NCI-H748 treated with DMSO at 0.1 percent for 48 hours (cell line): ENCODE measurements around the gene CFAP47.
"Not testable (repeated sequence)": the region's sequence is repeated elsewhere in the genome, so short reads cannot be mapped to it uniquely, and the experiment has no call there.

Experiments
- DNase-seq: peaks from one replicate; lab custom pipeline; 2025; lab: John Stamatoyannopoulos, UW

CFAP47 gene

GRCh38 chrX:35919536-35920309 lies at the start of gene CFAP47:
TSS of gene CFAP47 (plus strand) at chrX:35919734. CDS start at chrX:35919800, 66 bp downstream.
- DNase-seq: peak; percentile 4

- no peak for DNase-seq
These were observed 38.9 kb upstream of the CFAP47 start for GRCh38 chrX:35880601-35881000.

- no peak for DNase-seq
These were observed 33.4 kb upstream of the CFAP47 start for GRCh38 chrX:35886135-35886534.

- peak; percentile 32 for DNase-seq
These were observed 28.8 kb upstream of the CFAP47 start for GRCh38 chrX:35890699-35891098.

GRCh38 chrX:35986816-35987215 lies 67.3 kb downstream of the CFAP47 start:
- not testable (repeated sequence) for DNase-seq

GRCh38 chrX:36007207-36007606 lies 87.7 kb downstream of the CFAP47 start:
- DNase-seq: no peak

GRCh38 chrX:36019125-36019524 lies 99.6 kb downstream of the CFAP47 start:
- no peak for DNase-seq

GRCh38 chrX:36035550-36035949 lies 116.0 kb downstream of the CFAP47 start:
- no peak for DNase-seq

GRCh38 chrX:36062778-36063177 lies 143.2 kb downstream of the CFAP47 start:
- no peak for DNase-seq

GRCh38 chrX:36071061-36071460 lies 151.5 kb downstream of the CFAP47 start:
- no peak for DNase-seq

GRCh38 chrX:36075009-36075408 lies 155.5 kb downstream of the CFAP47 start:
- not testable (repeated sequence) for DNase-seq

- no peak for DNase-seq
These were observed 163.7 kb downstream of the CFAP47 start for GRCh38 chrX:36083256-36083655.

- no peak for DNase-seq
These were observed 167.8 kb downstream of the CFAP47 start for GRCh38 chrX:36087366-36087765.

- not testable (repeated sequence) for DNase-seq
These were observed 169.4 kb downstream of the CFAP47 start for GRCh38 chrX:36088939-36089338.

- no peak for DNase-seq
These were observed 182.9 kb downstream of the CFAP47 start for GRCh38 chrX:36102425-36102824.

- no peak for DNase-seq
These were observed 196.7 kb downstream of the CFAP47 start for GRCh38 chrX:36116222-36116621.

GRCh38 chrX:36159254-36159653 lies 239.7 kb downstream of the CFAP47 start:
- DNase-seq: no peak

- no peak for DNase-seq
These were observed 240.5 kb downstream of the CFAP47 start for GRCh38 chrX:36160081-36160480.

- no peak for DNase-seq
These were observed 279.0 kb downstream of the CFAP47 start for GRCh38 chrX:36198575-36198974.

- no peak for DNase-seq
These were observed 280.4 kb downstream of the CFAP47 start for GRCh38 chrX:36199928-36200327.

GRCh38 chrX:36214924-36215323 lies 295.4 kb downstream of the CFAP47 start:
- no peak for DNase-seq

- DNase-seq: no peak
These were observed 299.3 kb downstream of the CFAP47 start for GRCh38 chrX:36218801-36219200.

- DNase-seq: not testable (repeated sequence)
These were observed 315.4 kb downstream of the CFAP47 start for GRCh38 chrX:36234840-36235528.
